ENCODE results near the gene SHISAL2A. TPM values are rescaled to one million over a fixed set of nuclear protein-coding genes. Genes with fewer than 3 reads are reported as not detected.
A peak's percentile ranks its signal among the peaks of the same experiment; 100 is the strongest.

Gene SHISAL2A
- total and polyA plus RNA-seq, 9 donors: 0.12 to 0.69 (median 0.34) TPM; not detected in 5

- Histone ChIP-seq H3K36me3 (no peaks in the 10 kb centered on the region), H3K9me3 (no peaks in the 10 kb centered on the region), H3K4me3 (peak within 1 kb of the TSS; percentile 60), H3K4me1 (ENCODE audit: insufficient read depth) (peaks cover 17% of the 10 kb centered on the region), H3K27ac (peak within 1 kb of the TSS; percentile 72 to 87), H3K27me3 (no peaks in the 10 kb centered on the region)
- 1 to 2% (median 1%) methylated on average over 79 to 97 of the region's 97 CpGs for WGBS, 3 donors
- intact Hi-C loops (cut with DNase I): no loop called here
- DNase-seq: peak; percentile 34 to 71 (median 53)
- TF ChIP-seq EP300 (IDR thresholded peaks at IDR 0.05): no peak
- TF ChIP-seq CTCF (IDR thresholded peaks at IDR 0.05): no peak
- TF ChIP-seq POLR2A (IDR thresholded peaks at IDR 0.05): no peak
These were observed 30.7 kb upstream of the SHISAL2A start, which contains the start of gene GPX7 for GRCh38 chr1:52601991-52602855. Gene GPX7, plus strand, starts transcription at chr1:52602371. Its CDS starts 39 bp downstream, at chr1:52602410.

GRCh38 chr1:52602856-52603600, 29.9 kb upstream of the SHISAL2A start:
- no peaks in the 10 kb centered on the region for H3K9me3 ChIP-seq
- WGBS, 3 donors: 13 to 23% (median 20%) methylated on average over 21 of the region's 21 CpGs
- intact Hi-C loops (cut with DNase I): no loop called here

GRCh38 chr1:52603630-52604029, 29.3 kb upstream of the SHISAL2A start:
- WGBS, 3 donors: 88 to 89% (median 88%) methylated on average over 6 of the region's 6 CpGs
- H3K4me1 ChIP-seq (ENCODE audit: insufficient read depth): peaks cover 17% of the 10 kb centered on the region
- intact Hi-C loops (cut with DNase I): no loop called here
- no peaks in the 10 kb centered on the region for H3K36me3 ChIP-seq
- H3K27ac ChIP-seq: peak overlapping the region in 1 of 2 donors; percentile 87
- no peaks in the 10 kb centered on the region for H3K9me3 ChIP-seq
- H3K4me3 ChIP-seq: no peak overlapping the region
- TF ChIP-seq POLR2A (IDR thresholded peaks at IDR 0.05) (no peak), EP300 (IDR thresholded peaks at IDR 0.05) (no peak), CTCF (IDR thresholded peaks at IDR 0.05) (no peak)
- H3K27me3 ChIP-seq: no peaks in the 10 kb centered on the region
- DNase-seq: no peak

More at GRCh38 chr1:52602856-52603600, 29.9 kb upstream of the SHISAL2A start:
- Histone ChIP-seq H3K27ac (peak overlapping the region; percentile 72 to 87), H3K4me3 (peak overlapping the region; percentile 60), H3K36me3 (no peaks in the 10 kb centered on the region), H3K4me1 (ENCODE audit: insufficient read depth) (peaks cover 17% of the 10 kb centered on the region), H3K27me3 (no peaks in the 10 kb centered on the region)
- TF ChIP-seq POLR2A (IDR thresholded peaks at IDR 0.05): no peak
- TF ChIP-seq CTCF (IDR thresholded peaks at IDR 0.05): no peak
- TF ChIP-seq EP300 (IDR thresholded peaks at IDR 0.05): no peak
- peak in 4 of 5 donors; percentile 18 to 43 (median 24) for DNase-seq

- H3K27ac ChIP-seq: no peak overlapping the region
These were observed 28.8 kb upstream of the SHISAL2A start for GRCh38 chr1:52604063-52604770.

More at GRCh38 chr1:52604063-52604770, 28.8 kb upstream of the SHISAL2A start:
- H3K27me3 ChIP-seq: no peaks in the 10 kb centered on the region
- no peaks in the 10 kb centered on the region for H3K9me3 ChIP-seq
- 27 to 64% (median 63%) methylated on average over 3 of the region's 3 CpGs for WGBS, 3 donors
- peaks cover 17% of the 10 kb centered on the region for H3K4me1 ChIP-seq (ENCODE audit: insufficient read depth)
- no peak overlapping the region for H3K4me3 ChIP-seq
- intact Hi-C loops (cut with DNase I): no loop called here
- no peak for DNase-seq
- no peaks in the 10 kb centered on the region for H3K36me3 ChIP-seq
- TF ChIP-seq CTCF (IDR thresholded peaks at IDR 0.05): no peak
- TF ChIP-seq POLR2A (IDR thresholded peaks at IDR 0.05): no peak
- TF ChIP-seq EP300 (IDR thresholded peaks at IDR 0.05): no peak
